GM18907 (cell line): ENCODE measurements around the gene ASPG.

Experiments
- ATAC-seq: cut with Tn5 transposase; IDR thresholded peaks from one replicate; pipeline ENCODE4 v1.9.1; 2021; ENCODE audit warnings: mild to moderate bottlenecking, moderate library complexity; ENCODE audit not compliant: unreplicated experiment

Gene ASPG

DNA sequence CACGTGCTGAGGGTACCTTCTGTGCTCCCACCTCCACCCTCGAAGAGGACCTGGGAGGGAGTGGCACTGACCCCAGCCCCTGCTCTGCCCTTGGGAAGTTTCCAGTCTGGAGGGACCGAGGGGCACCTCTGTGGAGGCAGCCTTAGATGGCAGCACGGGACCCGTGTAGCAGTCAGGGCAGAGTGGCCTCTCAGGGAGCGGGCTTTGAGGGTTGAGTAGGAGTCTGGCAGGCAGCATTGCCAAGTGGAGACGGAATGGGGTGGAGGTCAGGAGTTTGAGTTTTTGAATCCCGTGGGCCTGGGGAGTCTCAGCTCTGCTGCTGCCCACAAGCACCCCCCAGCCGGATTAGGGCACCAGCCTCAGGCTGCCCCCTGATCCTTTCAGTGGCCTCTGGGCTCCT lies 74.5 kb downstream of the ASPG start:
- no peak for ATAC-seq

DNA sequence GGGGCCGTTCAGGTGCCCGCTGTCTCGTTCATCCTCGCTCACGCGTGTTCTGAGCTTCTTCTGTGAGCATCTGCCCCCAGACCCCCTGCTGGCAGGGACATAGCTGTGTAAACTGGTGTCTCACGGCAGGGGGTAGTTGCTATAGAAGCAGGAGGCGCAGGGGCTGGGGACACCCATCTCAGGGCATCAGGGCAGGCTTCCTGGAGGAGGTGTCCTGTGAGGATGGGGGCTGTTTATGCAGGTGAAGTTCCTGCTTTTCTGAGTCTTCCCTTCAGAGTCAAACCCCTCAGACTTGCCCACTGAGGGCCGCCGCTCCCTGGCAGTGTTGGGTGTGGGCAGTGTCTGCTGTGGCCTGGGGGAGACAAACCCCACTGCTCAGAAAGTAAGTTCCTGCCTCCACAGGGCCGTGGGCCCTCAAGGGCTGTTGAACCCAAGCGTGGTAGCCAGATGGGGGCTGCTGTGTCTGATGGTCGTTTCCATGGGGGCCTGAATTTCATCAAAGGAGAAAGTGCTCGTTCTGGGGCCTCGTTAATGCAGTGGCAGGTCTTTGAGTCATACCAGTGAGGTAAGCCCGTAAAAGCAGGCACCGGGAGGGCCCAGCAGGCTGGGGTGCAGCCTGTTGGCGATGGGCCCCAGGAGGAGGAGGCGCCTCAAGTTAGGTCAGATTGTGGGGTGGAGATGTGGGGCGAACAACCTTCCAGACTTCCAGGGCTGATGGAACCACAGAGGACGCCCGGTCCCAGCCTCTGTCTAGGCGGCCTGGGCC lies 76.3 kb downstream of the ASPG start:
- ATAC-seq = no peak

DNA sequence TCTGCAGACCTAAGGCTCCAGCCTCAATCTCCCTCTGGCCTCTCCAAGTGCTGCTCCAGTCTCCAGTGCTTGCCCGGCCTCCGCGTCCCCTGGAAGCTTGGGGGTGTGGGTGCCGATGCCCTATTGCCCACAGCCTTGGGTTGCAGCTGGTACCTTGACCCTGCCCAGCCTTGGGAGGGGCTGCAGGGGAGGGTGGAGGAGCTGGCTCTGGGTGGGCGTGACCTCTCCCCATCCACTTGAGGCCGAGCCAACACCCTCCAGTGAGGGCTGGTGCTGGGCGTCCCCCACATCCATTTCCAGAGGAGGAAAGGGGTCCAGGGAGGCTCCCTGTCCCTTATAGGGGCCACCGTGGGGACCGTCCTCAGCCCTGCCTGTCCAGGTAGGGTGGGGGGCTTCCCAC lies 77.0 kb downstream of the ASPG start:
- no peak for ATAC-seq

DNA sequence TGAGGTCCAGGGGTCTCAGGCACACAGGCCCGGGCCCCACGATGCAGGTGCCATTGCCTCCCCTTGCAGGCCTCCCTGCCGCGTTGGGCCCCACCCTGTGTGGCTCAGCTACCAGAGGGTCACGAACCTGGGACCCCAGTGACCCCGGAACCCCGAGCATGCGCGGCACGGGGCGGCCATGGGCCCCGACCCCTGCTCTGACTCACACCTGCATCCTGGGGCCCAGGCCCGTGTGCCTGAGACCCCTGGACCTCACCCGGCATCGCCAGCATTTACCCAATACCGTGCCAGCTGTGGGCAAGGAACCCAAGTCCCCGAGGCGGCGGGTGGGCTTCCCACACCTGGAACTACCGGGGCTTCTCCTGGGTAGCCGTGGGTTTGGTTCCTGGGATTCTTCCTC lies 78.0 kb downstream of the ASPG start:
- ATAC-seq = no peak

DNA sequence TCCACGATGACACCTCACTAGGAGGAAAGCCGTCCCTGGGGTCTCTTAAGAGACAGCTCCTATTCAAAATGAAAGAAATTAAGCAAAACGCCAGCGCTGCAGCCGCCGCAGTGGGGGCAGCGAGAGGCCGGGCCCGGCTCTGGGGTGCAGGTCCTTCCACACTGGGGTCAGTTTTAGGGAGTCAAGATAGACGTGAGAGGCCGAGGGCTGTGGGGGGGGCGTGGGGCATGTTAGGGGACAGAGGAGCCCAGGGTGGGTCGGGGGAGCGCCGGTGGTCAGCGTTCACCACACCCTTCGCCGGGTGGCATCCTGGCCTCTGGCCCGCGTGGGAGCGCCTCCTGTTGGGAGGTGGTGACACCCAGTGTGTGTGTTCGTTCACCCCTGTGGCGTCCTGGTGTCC lies 78.5 kb downstream of the ASPG start:
- ATAC-seq = no peak

DNA sequence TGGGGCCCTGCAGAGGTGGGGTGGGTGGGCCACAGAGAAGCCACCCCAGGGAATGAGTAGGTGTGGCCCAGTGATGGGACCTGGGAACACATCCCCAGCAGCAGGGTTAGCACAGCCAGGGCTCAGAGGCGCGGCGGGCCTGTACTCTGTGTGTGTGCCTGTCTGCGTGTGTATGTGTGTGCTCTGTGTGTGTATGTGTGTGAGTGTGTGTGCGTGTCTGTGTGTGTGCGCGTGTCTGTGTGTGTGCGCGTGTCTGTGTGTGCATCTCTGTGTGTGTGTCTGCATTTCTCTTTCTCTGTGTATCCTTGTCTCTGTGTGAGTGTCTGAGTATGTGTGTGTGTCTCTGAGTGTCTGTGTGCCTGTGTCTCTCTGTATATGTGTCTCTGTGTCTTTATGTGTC lies 79.0 kb downstream of the ASPG start:
- ATAC-seq = no peak
